ENCODE data around the gene PRPF31.

The PRPF31 gene

GRCh38 chr19:54106716-54107115 lies 8.8 kb upstream of the PRPF31 start:
- DNase-seq (ENCODE audit: low read depth, low spot score), result no peak
- H3K27ac ChIP-seq, result no peak overlapping the region

GRCh38 chr19:54107876-54108490 lies 7.6 kb upstream of the PRPF31 start:
- no peak for DNase-seq (ENCODE audit: low read depth, low spot score)
- H3K27ac ChIP-seq, result no peak overlapping the region

GRCh38 chr19:54108496-54108895 lies 7.1 kb upstream of the PRPF31 start:
- no peak overlapping the region for H3K27ac ChIP-seq
- no peak for DNase-seq (ENCODE audit: low read depth, low spot score)

DNA sequence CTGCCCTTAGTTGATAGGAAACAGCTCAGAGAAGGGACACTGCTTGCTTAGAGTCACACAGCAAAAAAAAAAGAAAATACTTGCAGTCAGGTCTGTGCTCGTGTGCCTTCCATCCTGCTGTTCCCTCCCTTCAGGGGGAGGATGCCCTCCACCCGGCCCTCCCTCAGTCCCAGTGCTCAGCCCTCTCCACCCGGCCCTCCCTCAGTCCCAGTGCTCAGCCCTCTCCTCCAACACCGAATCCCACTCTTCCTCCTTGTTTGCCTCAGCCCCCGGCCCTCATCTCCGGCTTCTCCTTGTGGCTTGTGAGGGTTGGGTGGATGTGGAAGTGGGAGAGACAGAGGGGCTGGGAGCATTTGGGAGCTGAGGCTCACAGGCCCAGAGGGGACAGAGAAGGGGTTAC lies 5.9 kb upstream of the PRPF31 start:
- no peak overlapping the region for H3K27ac ChIP-seq

GRCh38 chr19:54114340-54115108 lies 1.0 kb upstream of the PRPF31 start:
- H3K27ac ChIP-seq, result peak overlapping the region; percentile 79
- no peak for DNase-seq (ENCODE audit: low read depth, low spot score)

More for the DNA sequence above, 5.9 kb upstream of the PRPF31 start:
- no peak for DNase-seq (ENCODE audit: low read depth, low spot score)

DNA sequence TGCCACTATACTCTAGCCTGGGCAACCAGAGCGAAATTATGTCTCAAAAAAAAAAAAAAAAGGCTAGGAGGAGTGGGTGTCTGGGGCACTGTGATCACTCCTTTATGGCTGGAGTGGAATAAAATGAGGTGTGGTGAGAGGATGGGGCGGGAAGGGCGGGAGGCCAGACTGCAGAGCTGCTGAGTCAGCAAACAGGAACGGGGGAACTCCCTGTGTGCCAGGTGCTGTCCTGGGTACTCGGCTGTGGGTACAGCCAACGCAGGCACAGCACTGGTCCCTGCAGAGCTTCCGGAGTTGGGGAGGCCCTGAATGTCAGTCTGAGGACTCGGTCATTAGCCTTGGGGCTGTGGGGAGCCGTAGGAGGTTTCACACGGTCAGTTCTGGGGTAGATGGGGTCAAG lies 5.7 kb downstream of the PRPF31 start:
- H3K27ac ChIP-seq, result no peak overlapping the region
- no peak for DNase-seq (ENCODE audit: low read depth, low spot score)

- no peak overlapping the region for H3K27ac ChIP-seq
- DNase-seq (ENCODE audit: low read depth, low spot score), result no peak
These were observed 8.1 kb downstream of the PRPF31 start for GRCh38 chr19:54123682-54124081.

DNA sequence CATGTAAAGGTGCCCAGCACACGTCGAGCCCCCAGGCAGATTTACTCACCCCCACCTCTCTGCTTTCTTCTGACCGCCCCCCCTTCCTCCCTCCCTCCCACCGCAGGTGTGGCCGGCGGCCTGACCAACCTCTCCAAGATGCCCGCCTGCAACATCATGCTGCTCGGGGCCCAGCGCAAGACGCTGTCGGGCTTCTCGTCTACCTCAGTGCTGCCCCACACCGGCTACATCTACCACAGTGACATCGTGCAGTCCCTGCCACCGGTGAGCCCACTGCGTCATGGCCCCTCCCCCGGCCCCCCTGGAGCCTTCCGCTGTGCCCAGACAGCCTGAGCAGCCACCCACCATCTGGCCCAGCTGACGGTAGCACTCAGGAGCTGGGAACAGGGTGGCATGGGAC lies 8.8 kb downstream of the PRPF31 start:
- no peak overlapping the region for H3K27ac ChIP-seq
- no peak for DNase-seq (ENCODE audit: low read depth, low spot score)

DNA sequence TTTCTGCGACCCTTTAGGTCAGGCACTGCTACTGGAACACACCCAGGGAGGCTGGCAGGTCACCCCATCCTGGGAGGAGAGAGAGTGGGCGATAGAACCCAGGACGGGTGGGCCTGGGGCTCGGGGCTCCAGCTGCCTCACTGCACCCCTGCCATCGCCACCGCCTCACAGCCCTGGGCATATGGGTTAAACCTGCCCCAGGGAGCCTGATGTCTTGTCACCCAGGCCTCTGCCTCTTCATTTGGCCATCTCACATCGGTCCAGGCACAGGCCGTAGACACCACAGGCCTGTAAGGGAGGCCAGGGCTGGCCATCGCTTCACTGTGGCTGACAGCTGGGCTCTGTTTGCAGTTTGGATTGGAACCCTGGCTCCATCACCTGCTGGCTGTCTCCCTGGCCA lies 10.2 kb downstream of the PRPF31 start:
- no peak overlapping the region for H3K27ac ChIP-seq

DNA sequence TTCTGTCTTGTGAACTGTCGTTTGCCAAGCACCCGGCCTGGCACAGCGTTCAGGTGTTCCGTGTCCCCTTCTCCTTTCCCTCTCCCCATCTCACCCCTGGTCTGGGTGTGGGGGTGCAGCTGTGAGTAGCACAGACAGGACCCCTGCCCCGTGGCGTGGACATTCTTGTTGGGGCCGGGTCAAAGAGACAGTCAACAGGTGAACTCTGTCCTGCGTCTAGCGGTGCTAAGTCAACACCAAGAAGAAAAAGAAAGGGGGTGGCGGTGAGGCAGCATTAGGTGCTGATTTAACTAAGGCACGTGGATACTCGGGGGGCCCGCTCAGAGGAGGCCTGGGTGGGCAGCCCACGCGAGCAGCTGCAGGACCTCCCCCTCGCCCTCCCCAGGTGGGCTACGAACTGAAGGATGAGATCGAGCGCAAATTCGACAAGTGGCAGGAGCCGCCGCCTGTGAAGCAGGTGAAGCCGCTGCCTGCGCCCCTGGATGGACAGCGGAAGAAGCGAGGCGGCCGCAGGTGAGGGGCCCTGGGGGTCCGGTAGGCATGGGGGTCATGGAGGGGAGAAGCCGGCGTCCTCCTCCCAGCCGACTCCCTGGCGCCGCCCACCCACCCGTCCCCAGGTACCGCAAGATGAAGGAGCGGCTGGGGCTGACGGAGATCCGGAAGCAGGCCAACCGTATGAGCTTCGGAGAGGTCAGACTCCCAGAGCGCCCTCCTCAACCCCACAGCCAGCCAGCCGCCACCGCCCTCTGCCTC lies 12.3 kb downstream of the PRPF31 start:
- DNase-seq (ENCODE audit: low read depth, low spot score), result no peak
- H3K27ac ChIP-seq, result no peak overlapping the region

More for the DNA sequence above, 10.2 kb downstream of the PRPF31 start:
- no peak for DNase-seq (ENCODE audit: low read depth, low spot score)

DNA sequence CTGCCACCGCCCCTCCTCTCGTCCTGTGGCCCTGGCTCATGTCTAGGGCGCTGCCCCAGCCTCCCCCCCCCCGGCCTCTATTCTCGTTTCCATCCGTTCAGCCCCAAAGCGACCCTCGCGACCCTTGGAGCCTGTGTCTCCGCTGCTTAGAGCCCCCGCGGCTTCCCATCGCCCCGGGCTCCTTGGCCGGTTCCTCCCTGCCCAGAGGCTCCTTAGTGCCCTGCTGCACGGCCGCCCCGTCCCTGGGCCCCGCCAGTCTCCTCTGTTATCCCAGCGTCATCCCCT lies 12.8 kb downstream of the PRPF31 start:
- no peak for DNase-seq (ENCODE audit: low read depth, low spot score)
- no peak overlapping the region for H3K27ac ChIP-seq

GRCh38 chr19:54128796-54129616 lies 13.5 kb downstream of the PRPF31 start:
- H3K27ac ChIP-seq, result no peak overlapping the region

GRCh38 chr19:54129617-54129996 lies 14.1 kb downstream of the PRPF31 start:
- H3K27ac ChIP-seq, result no peak overlapping the region
- DNase-seq (ENCODE audit: low read depth, low spot score), result no peak

More at GRCh38 chr19:54128796-54129616, 13.5 kb downstream of the PRPF31 start:
- no peak for DNase-seq (ENCODE audit: low read depth, low spot score)

DNA sequence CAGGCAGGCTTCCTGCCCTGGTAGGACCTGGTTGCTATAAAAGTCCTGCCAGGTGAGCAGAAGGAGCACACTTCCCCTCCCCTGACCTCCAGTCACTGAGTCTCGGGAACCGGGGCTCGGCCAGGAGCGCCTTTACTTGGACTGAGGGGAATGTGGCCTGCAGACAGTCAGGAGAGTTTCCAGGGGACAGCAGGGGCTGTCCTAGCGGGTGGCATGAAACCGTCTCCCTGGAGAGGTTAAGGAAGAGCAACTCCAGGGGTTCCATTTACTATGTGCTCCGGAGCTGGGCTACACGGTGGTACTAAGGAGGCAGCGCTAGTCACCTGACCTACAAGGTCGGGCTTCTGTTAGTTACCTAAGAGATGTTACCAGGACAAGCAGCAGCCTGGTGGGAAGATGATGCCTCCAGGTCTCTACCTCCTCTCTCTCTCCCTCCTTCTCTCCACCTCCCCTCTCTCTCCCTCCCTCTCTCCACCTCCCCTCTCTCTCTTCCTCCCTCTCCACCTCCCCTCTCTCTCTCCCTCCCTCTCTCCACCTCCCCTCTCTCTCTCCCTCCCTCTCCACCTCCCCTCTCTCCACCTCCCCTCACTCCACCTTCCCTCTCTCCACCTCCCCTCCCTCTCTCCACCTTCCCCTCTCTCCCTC lies 17.9 kb downstream of the PRPF31 start:
- peak; percentile 58 for DNase-seq (ENCODE audit: low read depth, low spot score)
- H3K27ac ChIP-seq, result no peak overlapping the region

DNA sequence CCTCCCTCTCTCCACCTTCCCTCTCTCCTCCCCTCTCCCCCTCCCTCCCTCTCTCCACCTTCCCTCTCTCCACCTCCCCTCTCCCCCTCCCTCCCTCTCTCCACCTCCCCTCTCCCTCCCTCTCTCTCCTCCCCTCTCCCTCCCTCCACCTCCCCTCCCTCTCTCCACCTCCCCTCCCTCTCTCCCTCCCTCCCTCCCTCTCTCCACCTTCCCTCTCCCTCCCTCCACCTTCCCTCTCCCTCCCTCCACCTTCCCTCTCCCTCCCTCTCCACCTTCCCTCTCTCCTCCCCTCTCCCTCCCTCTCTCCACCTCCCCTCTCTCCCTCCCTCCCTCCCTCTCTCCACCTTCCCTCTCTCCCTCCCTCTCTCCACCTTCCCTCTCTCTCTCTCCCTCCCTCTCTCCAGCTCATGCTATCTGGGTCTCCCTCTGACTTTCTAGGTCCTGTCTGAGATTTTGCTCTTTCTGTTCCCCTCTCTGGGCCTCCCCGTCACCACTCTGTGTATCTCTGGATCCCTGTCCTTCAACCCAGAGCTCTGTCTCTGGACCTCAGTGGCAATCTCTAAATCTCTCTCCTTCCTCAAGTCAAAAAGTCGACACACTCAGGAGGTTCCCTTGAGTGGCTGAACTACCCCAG lies 18.5 kb downstream of the PRPF31 start:
- peak overlapping the region; percentile 40 for H3K27ac ChIP-seq
- no peak for DNase-seq (ENCODE audit: low read depth, low spot score)

DNA sequence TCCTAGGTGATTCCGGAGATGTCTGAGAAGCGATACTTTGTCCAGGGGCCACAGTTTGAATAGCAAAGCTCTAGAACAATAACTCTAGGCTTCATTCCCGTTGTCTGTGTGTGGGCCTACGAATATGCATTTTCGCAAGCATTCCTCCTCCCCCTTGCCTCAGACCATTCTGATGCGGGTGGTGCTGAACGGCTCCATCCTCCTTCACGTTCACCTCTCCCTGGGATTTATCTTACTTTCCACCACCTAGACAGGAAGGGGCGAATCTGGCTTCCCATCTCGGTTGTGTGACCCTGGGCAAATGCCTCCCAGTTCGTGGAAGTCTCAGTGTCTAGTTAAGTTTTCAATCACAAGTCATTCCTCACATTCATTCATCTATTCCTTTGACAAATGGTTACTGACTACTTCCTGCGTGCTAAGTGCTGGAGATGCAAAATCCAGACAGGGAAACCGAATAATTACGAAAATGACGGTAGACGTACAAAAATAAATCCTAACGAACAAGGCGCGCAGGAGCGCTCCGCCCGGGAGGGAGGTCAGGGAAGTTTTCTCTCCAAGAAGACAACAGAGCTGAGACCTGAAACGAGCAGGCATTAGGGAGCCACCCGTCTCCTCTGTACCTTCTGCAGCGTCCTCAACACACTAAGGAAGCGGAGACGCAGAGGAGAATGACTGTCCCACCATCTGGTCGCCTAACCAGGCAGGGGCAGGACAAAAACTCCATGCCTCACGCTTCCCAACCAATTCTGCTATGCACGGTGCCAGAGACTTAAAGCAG lies 20.7 kb downstream of the PRPF31 start:
- H3K27ac ChIP-seq, result peak overlapping the region; percentile 37
- DNase-seq (ENCODE audit: low read depth, low spot score), result no peak

DNA sequence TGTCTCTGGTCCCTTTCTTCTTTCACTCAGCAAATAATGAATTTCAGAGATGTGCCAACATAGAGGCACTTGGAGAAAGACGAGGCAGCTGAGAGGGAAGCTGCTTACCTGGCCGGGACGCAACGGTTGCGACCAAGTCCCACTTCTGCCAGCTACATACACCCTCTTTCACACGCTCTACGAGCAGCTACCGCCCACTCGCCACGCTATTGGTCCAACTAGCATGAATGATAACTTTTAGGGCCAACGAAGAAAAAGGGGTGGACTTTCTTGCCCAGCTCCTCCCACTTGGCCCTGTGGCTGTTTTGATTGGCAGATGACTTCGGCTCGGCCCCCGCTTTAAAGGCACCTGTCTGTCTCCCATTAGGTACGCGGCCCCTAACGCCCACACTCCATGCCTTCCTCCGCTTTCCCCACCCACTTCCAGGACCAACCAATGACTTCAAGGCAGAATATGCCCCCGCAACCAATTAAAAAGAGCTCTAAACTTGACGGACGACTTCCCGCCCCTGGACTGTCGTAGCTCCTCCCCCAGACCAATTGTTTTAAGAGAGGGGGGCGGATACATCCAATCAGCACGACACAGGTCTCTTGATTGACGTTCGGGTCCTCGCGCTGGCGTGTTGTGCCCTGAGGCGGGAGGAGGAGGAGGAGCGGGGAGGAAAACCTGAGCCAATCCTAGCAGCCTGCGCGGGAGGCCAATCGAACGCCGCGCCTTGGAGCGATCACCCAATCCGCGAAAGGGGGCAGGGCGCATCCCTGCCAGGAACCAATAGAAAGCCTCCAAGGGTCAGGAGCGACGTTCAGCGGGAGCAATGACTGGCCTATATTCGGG lies 21.5 kb downstream of the PRPF31 start:
- DNase-seq (ENCODE audit: low read depth, low spot score), result peak; percentile 100

More for the DNA sequence above, 21.5 kb downstream of the PRPF31 start:
- peak overlapping the region; percentile 61 for H3K27ac ChIP-seq

Data from epithelial cell of prostate (primary cell).